IMR-90 (cell line): ENCODE data around the gene C14orf93. TPM values are rescaled to one million over a fixed set of nuclear protein-coding genes. Genes with fewer than 3 reads are reported as not detected.

Experiments
- ATAC-seq: fragments of 200-7000 bp; cut with Tn5 transposase; 2 replicates; pipeline ENCODE4 v1.9.1; 2020; ENCODE audit warnings: low read depth, mild to moderate bottlenecking, moderate library complexity
- BruUV-seq: library from RNA; stranded (reverse); fragments of 400-500 nt; replicated peaks from 2 replicates; lab custom pipeline; 2021; lab: Mats Ljungman, UMichigan
- CTCF ChIA-PET: fragments of 300-600 bp; formaldehyde crosslinking; extraction: SDS; loops from one replicate; lab custom pipeline; 2021; ENCODE audit warnings: antibody characterized with exemption; lab: Yijun Ruan, JAX
- POLR2A ChIA-PET: fragments of 300-600 bp; sonication (Branson Sonifier 250); formaldehyde crosslinking; loops from one replicate; lab custom pipeline; 2022; ENCODE audit warnings: antibody characterized with exemption; ENCODE audit not compliant: unreplicated experiment; lab: Charles Lee
- DNase-seq: peaks from one replicate; pipeline ENCODE4 v3.0.0; 2013
- H2AFZ ChIP-seq: replicated peaks from 2 replicates; pipeline ENCODE3; 2013; ENCODE audit warnings: low read length, mild to moderate bottlenecking; ENCODE audit not compliant: poor library complexity
- H2AK5ac ChIP-seq: 2 replicates; pipeline ENCODE4 v1.6.1; 2013; ENCODE audit warnings: low read depth, low read length, inconsistent platforms
- H2AK9ac ChIP-seq: replicated peaks from 2 replicates; pipeline ENCODE3; 2013; ENCODE audit warnings: mild to moderate bottlenecking, low read depth, low read length, moderate library complexity; ENCODE audit not compliant: poor library complexity
- H2BK120ac ChIP-seq: 2 replicates; pipeline ENCODE4 v1.6.1; 2013; ENCODE audit warnings: low read depth, low read length, inconsistent platforms
- H2BK15ac ChIP-seq: 3 replicates; pipeline ENCODE4 v1.6.1; 2013; ENCODE audit warnings: low read depth, low read length, inconsistent platforms
- H2BK20ac ChIP-seq: 2 replicates; pipeline ENCODE4 v1.6.1; 2013; ENCODE audit warnings: low read depth, mild to moderate bottlenecking, inconsistent platforms, low read length, moderate library complexity
- H2BK5ac ChIP-seq: 2 replicates; pipeline ENCODE4 v1.6.1; 2013; ENCODE audit warnings: mild to moderate bottlenecking, low read depth, low read length, inconsistent platforms; ENCODE audit not compliant: poor library complexity, severe bottlenecking
- H3K14ac ChIP-seq: replicated peaks from 2 replicates; pipeline ENCODE4 v1.6.1; 2013; ENCODE audit warnings: low read depth, low read length, inconsistent platforms
- H3K18ac ChIP-seq: 2 replicates; pipeline ENCODE4 v1.6.1; 2013; ENCODE audit warnings: low read depth, low read length, control low read depth
- H3K23ac ChIP-seq: 2 replicates; pipeline ENCODE4 v1.6.1; 2013; ENCODE audit warnings: low read depth, low read length, inconsistent platforms
- H3K27ac ChIP-seq: 2 replicates; pipeline ENCODE4 v1.5.1; 2013; ENCODE audit warnings: mild to moderate bottlenecking, control low read depth, low read length; ENCODE audit not compliant: insufficient read depth
- H3K27me3 ChIP-seq: 2 replicates; pipeline ENCODE4 v1.6.1; 2013; ENCODE audit warnings: low read length; ENCODE audit not compliant: control insufficient read depth, insufficient read depth
- H3K36me3 ChIP-seq: 2 replicates; pipeline ENCODE4 v1.6.1; 2013; ENCODE audit warnings: low read length, mixed read lengths; ENCODE audit not compliant: control insufficient read depth, insufficient read depth
- H3K4ac ChIP-seq: 2 replicates; pipeline ENCODE4 v1.6.1; 2013; ENCODE audit warnings: low read depth, low read length, inconsistent platforms
- H3K4me1 ChIP-seq: 2 replicates; pipeline ENCODE4 v1.6.1; 2013; ENCODE audit warnings: low read length, mixed read lengths; ENCODE audit not compliant: control insufficient read depth, insufficient read depth
- H3K4me2 ChIP-seq: 2 replicates; pipeline ENCODE4 v1.6.1; 2013; ENCODE audit warnings: low read depth, mild to moderate bottlenecking, control low read depth, low read length, moderate library complexity
- H3K4me3 ChIP-seq: 2 replicates; pipeline ENCODE4 v1.5.1; 2013; ENCODE audit warnings: low read depth, mild to moderate bottlenecking, control low read depth, low read length, moderate library complexity; ENCODE audit not compliant: insufficient read depth
- H3K56ac ChIP-seq: 2 replicates; pipeline ENCODE4 v1.6.1; 2013; ENCODE audit warnings: low read length, inconsistent platforms; ENCODE audit not compliant: insufficient read depth; ENCODE audit errors: extremely low read depth
- H3K79me1 ChIP-seq, 2 experiments: 2 replicates each; pipeline ENCODE4 v1.6.1; 2013; ENCODE audit warnings: low read length in 2 of 2, inconsistent platforms in 1 of 2, low read depth in 1 of 2
- H3K9ac ChIP-seq: 2 replicates; pipeline ENCODE4 v1.6.1; 2013; ENCODE audit warnings: low read depth, low read length, control low read depth
- H3K9me1 ChIP-seq: 2 replicates; pipeline ENCODE4 v1.6.1; 2013; ENCODE audit warnings: low read length, inconsistent platforms; ENCODE audit not compliant: insufficient read depth
- H3K9me3 ChIP-seq: 2 replicates; pipeline ENCODE4 v1.6.1; 2013; ENCODE audit warnings: low read length; ENCODE audit not compliant: control insufficient read depth, insufficient read depth
- H4K20me1 ChIP-seq: 2 replicates; pipeline ENCODE4 v1.6.1; 2013; ENCODE audit warnings: low read length, inconsistent platforms; ENCODE audit not compliant: insufficient read depth
- H4K5ac ChIP-seq: 2 replicates; pipeline ENCODE4 v1.6.1; 2013; ENCODE audit warnings: mild to moderate bottlenecking, low read depth, low read length, control low read depth
- H4K8ac ChIP-seq, 2 experiments: 2 replicates each; pipeline ENCODE4 v1.6.1; 2013; ENCODE audit warnings: low read depth in 2 of 2, low read length in 2 of 2, control low read depth in 1 of 2, inconsistent platforms in 1 of 2
- H4K91ac ChIP-seq: 2 replicates; pipeline ENCODE4 v1.6.1; 2013; ENCODE audit warnings: low read depth, low read length, inconsistent platforms; ENCODE audit not compliant: insufficient read depth
- BHLHE40 ChIP-seq: fragments of 150-350 bp; IDR thresholded peaks from 2 replicates; pipeline ENCODE4 v1.6.1; 2016; ENCODE audit warnings: mild to moderate bottlenecking, low read depth, low read length
- CHD1 ChIP-seq: IDR thresholded peaks from 2 replicates; pipeline ENCODE4 v1.6.1; 2012; ENCODE audit warnings: low read depth, low read length, improper control_type of control experiment
- CTCF ChIP-seq: conservative IDR thresholded peaks from 2 replicates; pipeline ENCODE4 v1.5.1; 2012; ENCODE audit warnings: mild to moderate bottlenecking, low read depth, low read length, improper control_type of control experiment
- ELK1 ChIP-seq: fragments of 150-350 bp; IDR thresholded peaks from 2 replicates; pipeline ENCODE4 v1.6.1; 2016; ENCODE audit warnings: low read depth, mild to moderate bottlenecking, low read length, moderate library complexity, borderline replicate concordance
- FOS ChIP-seq: fragments of 150-350 bp; IDR thresholded peaks from 2 replicates; pipeline ENCODE4 v1.6.1; 2016; ENCODE audit warnings: low read depth, low read length
- MAFK ChIP-seq: IDR thresholded peaks from 2 replicates; pipeline ENCODE4 v1.6.1; 2012; ENCODE audit warnings: low read depth, low read length, improper control_type of control experiment
- MAZ ChIP-seq: IDR thresholded peaks from 2 replicates; pipeline ENCODE4 v1.6.1; 2012; ENCODE audit warnings: low read depth, mild to moderate bottlenecking, low read length, improper control_type of control experiment, moderate library complexity, borderline replicate concordance
- MXI1 ChIP-seq: IDR thresholded peaks from 2 replicates; pipeline ENCODE4 v1.6.1; 2012; ENCODE audit warnings: low read depth, mild to moderate bottlenecking, low read length, moderate library complexity, borderline replicate concordance
- NFE2L2 ChIP-seq: fragments of 150-350 bp; IDR thresholded peaks from 2 replicates; pipeline ENCODE4 v1.6.1; 2016; ENCODE audit warnings: low read depth, mild to moderate bottlenecking, low read length
- RCOR1 ChIP-seq: IDR thresholded peaks from 2 replicates; pipeline ENCODE4 v1.6.1; 2012; ENCODE audit warnings: mild to moderate bottlenecking, low read length, improper control_type of control experiment; ENCODE audit not compliant: insufficient replicate concordance
- RFX5 ChIP-seq: IDR thresholded peaks from 2 replicates; pipeline ENCODE4 v1.8.0; 2012; ENCODE audit warnings: low read depth, mild to moderate bottlenecking, low read length, moderate library complexity
- SMC3 ChIP-seq: fragments of 150-350 bp; IDR thresholded peaks from 2 replicates; pipeline ENCODE4 v1.6.1; 2016; ENCODE audit warnings: low read depth, mild to moderate bottlenecking, antibody characterized with exemption, low read length, moderate library complexity
- WGBS, 2 experiments: methylation state at CpG; one replicate each; pipeline versions ENCODE4 v1.1.5 to v1.1.7; 2013; ENCODE audit warnings: missing lambda C conversion rate in 2 of 2; ENCODE audit not compliant: insufficient read length in 1 of 2; ENCODE audit errors: extremely low coverage in 2 of 2; 5-methylcytosine and 5-hydroxymethylcytosine counted together
- dilution Hi-C: fragments of 300-500 bp; cut with HindIII; formaldehyde crosslinking; loops from one replicate; pipeline ENCODE4 v1.14.3; 2018; ENCODE audit warnings: low sequenced_read_pairs; ENCODE audit not compliant: unreplicated experiment
- in situ Hi-C: fragments of 300-500 bp; cut with MboI; formaldehyde crosslinking; loops from 3 replicates; pipeline ENCODE4 v1.14.3; 2019; ENCODE audit warnings: low sequenced_read_pairs, inconsistent platforms, mixed read lengths
- intact Hi-C: fragments of 100-400 bp; cut with micrococcal nuclease; formaldehyde crosslinking; loops from 2 replicates; pipeline ENCODE4 v1.10.0; 2022
- polyA plus RNA-seq, 3 experiments: library from polyadenylated mRNA; depleted of rRNA; stranded (reverse); fragments of >200 nt; gene quantifications; 2 replicates each; pipeline ENCODE4 v1.2.3, GENCODE V29; 2012; ENCODE audit warnings: low replicate concordance in 1 of 3
- total RNA-seq: library from RNA; depleted of rRNA; stranded (reverse); fragments of >200 nt; gene quantifications from 2 replicates; pipeline ENCODE4 v1.2.3, GENCODE V29; 2012

C14orf93 gene
- total and polyA plus RNA-seq, 2 of the 4 experiments (the other 2 are of a cell fraction), result 5.4 to 5.7 TPM

GRCh38 chr14:23045419-23046357, 35.7 kb upstream of the C14orf93 start (continued):
- TF ChIP-seq CHD1, result no peak
- TF ChIP-seq MAFK, result no peak

GRCh38 chr14:23044840-23045239, 34.9 kb upstream of the C14orf93 start:
- Histone ChIP-seq H2BK5ac (no peak overlapping the region), H4K91ac (no peak overlapping the region), H4K8ac (no peak overlapping the region), H4K5ac (no peak overlapping the region), H3K56ac (no peak overlapping the region), H2BK15ac (no peak overlapping the region), H3K18ac (no peak overlapping the region), H3K27ac (no peak overlapping the region), H3K36me3 (no peaks in the 10 kb centered on the region), H3K4ac (no peak overlapping the region), H3K9me3 (no peaks in the 10 kb centered on the region), H3K27me3 (no peaks in the 10 kb centered on the region), H2BK120ac (no peak overlapping the region), H2AFZ (no peak overlapping the region), H2AK5ac (no peak overlapping the region), H3K79me1 (no peaks in the 10 kb centered on the region), H3K4me1 (peaks cover 7% of the 10 kb centered on the region), H4K20me1 (no peaks in the 10 kb centered on the region), H3K23ac (no peak overlapping the region), H2AK9ac (no peak overlapping the region), H3K4me3 (no peak overlapping the region), H3K4me2 (no peak overlapping the region), H3K14ac (no peak overlapping the region), H3K9ac (no peak overlapping the region), H2BK20ac (no peak overlapping the region), H3K9me1 (peaks cover 12% of the 10 kb centered on the region)
- POLR2A ChIA-PET, result no interaction called here
- ATAC-seq (no peak), DNase-seq (no peak)
- CTCF ChIA-PET, result no interaction called here
- in situ Hi-C loops (no loop called here), intact Hi-C loops (no loop called here), dilution Hi-C loops (no loop called here)
- 63% methylated on average over 1 of the region's 8 CpGs; no CpG with 5 or more reads in 1 of the 2 experiments for WGBS, 2 experiments
- no TSS peak for BruUV-seq
- TF ChIP-seq ELK1 (no peak), FOS (no peak), RFX5 (no peak), MAZ (no peak), CTCF (no peak), MXI1 (no peak), NFE2L2 (no peak), BHLHE40 (no peak), SMC3 (no peak), CHD1 (no peak), RCOR1 (no peak), MAFK (no peak)
